Activated CD8-positive, alpha-beta T cell treated with anti-CD3 and anti-CD28 coated beads for 36 hours (primary cell): Measurements from ENCODE around the gene LRRC56. TPM values are rescaled to one million over a fixed set of nuclear protein-coding genes. Genes with fewer than 3 reads are reported as not detected.

Experiments used
- ATAC-seq: fragments of 200-7000 bp; cut with Tn5 transposase; one replicate; pipeline ENCODE4 v1.10.0; 2021; ENCODE audit warnings: mild to moderate bottlenecking, moderate library complexity
- CTCF ChIA-PET: fragments of 350-600 bp; sonication (Branson Sonifier 250); formaldehyde crosslinking; loops from one replicate; lab custom pipeline; 2021; ENCODE audit warnings: antibody characterized with exemption; lab: Charles Lee
- POLR2A ChIA-PET: fragments of 350-600 bp; sonication (Branson Sonifier 250); formaldehyde crosslinking; loops from one replicate; lab custom pipeline; 2021; ENCODE audit warnings: antibody characterized with exemption; lab: Charles Lee
- DNase-seq: peaks from one replicate; pipeline ENCODE4 v3.0.0-alpha.2; 2020
- H3K27ac Mint-ChIP-seq: one replicate; pipeline ENCODE4 v1.8.0; 2021; ENCODE audit warnings: mild to moderate bottlenecking, mixed read lengths
- H3K27me3 Mint-ChIP-seq: one replicate; pipeline ENCODE4 v1.8.0; 2021; ENCODE audit warnings: mixed read lengths
- H3K36me3 Mint-ChIP-seq: one replicate; pipeline ENCODE4 v1.8.0; 2021; ENCODE audit warnings: low read depth, mixed read lengths
- H3K4me1 Mint-ChIP-seq: one replicate; pipeline ENCODE4 v1.8.0; 2021; ENCODE audit warnings: low read depth, mixed read lengths
- H3K4me3 Mint-ChIP-seq: one replicate; pipeline ENCODE4 v1.8.0; 2021; ENCODE audit warnings: mild to moderate bottlenecking, moderate library complexity, mixed read lengths
- H3K9me3 Mint-ChIP-seq: one replicate; pipeline ENCODE4 v1.8.0; 2021; ENCODE audit warnings: mixed read lengths
- intact Hi-C: fragments of 100-400 bp; cut with micrococcal nuclease; formaldehyde crosslinking; loops from one replicate; pipeline ENCODE4 v1.10.0; 2022
- total RNA-seq, 2 experiments: library from RNA; stranded (reverse); gene quantifications; one replicate each; pipeline ENCODE4 v1.2.3, GENCODE V29; 2021
- TF ChIP-seq, protein P1 (sequence below): fragments of 200-600 bp; IDR thresholded peaks from one replicate; pipeline ENCODE4 v1.8.0; 2022; ENCODE audit warnings: antibody characterized with exemption, mild to moderate bottlenecking

Gene LRRC56
- total RNA-seq, 2 experiments from 2014 or later, result 0.67 to 0.99 TPM

GRCh38 chr11:534396-535209, 2.7 kb upstream of the LRRC56 start:
- intact Hi-C loops, result no loop called here
- DNase-seq (peak; percentile 41), ATAC-seq (no peak)
- TF ChIP-seq, protein P1, sequence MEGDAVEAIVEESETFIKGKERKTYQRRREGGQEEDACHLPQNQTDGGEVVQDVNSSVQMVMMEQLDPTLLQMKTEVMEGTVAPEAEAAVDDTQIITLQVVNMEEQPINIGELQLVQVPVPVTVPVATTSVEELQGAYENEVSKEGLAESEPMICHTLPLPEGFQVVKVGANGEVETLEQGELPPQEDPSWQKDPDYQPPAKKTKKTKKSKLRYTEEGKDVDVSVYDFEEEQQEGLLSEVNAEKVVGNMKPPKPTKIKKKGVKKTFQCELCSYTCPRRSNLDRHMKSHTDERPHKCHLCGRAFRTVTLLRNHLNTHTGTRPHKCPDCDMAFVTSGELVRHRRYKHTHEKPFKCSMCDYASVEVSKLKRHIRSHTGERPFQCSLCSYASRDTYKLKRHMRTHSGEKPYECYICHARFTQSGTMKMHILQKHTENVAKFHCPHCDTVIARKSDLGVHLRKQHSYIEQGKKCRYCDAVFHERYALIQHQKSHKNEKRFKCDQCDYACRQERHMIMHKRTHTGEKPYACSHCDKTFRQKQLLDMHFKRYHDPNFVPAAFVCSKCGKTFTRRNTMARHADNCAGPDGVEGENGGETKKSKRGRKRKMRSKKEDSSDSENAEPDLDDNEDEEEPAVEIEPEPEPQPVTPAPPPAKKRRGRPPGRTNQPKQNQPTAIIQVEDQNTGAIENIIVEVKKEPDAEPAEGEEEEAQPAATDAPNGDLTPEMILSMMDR, result no peak
- Mint-ChIP-seq H3K9me3 (no peaks in the 10 kb centered on the region), H3K27me3 (no peaks in the 10 kb centered on the region), H3K4me3 (peak overlapping the region; percentile 70), H3K36me3 (no peaks in the 10 kb centered on the region), H3K27ac (no peak overlapping the region), H3K4me1 (peaks cover 4% of the 10 kb centered on the region)
- CTCF ChIA-PET, result interaction anchor here (5.6 kb wide), 1 partner anchor 16 kb away, joined by 29 read pairs; no protein-coding TSS in a partner anchor
- POLR2A ChIA-PET, result interaction anchor here (1.1 to 1.4 kb wide), 2 partner anchors 16 to 29 kb away, joined by 3 to 5 read pairs; no protein-coding TSS in a partner anchor

GRCh38 chr11:535210-535518, 2.2 kb upstream of the LRRC56 start:
- H3K27ac Mint-ChIP-seq, result no peak overlapping the region
- ATAC-seq (peak; percentile 10), DNase-seq (no peak)
- peaks cover 4% of the 10 kb centered on the region for H3K4me1 Mint-ChIP-seq
- intact Hi-C loops, result no loop called here
- ChIA-PET CTCF (interaction anchor here (2.1 to 5.6 kb wide), 2 partner anchors 17 to 20 kb away, joined by 12 to 29 read pairs; no protein-coding TSS in a partner anchor), POLR2A (interaction anchor here (1.4 to 2.4 kb wide), 3 partner anchors 16 to 33 kb away, joined by 5 to 10 read pairs (median 5); no protein-coding TSS in a partner anchor)
- no peaks in the 10 kb centered on the region for H3K27me3 Mint-ChIP-seq
- no peak overlapping the region for H3K4me3 Mint-ChIP-seq
- H3K36me3 Mint-ChIP-seq, result no peaks in the 10 kb centered on the region
- TF ChIP-seq, protein P1, result no peak
- H3K9me3 Mint-ChIP-seq, result no peaks in the 10 kb centered on the region

- CTCF ChIA-PET, result interaction anchor here (0.8 to 5.6 kb wide), 8 partner anchors 17 to 260 kb away, joined by 3 to 29 read pairs (median 3); partner anchors contain the start of gene TMEM80
These were observed 1.5 kb upstream of the LRRC56 start, which contains the start of gene HRAS for GRCh38 chr11:535519-536454. HRAS (minus strand) TSS chr11:535576.

GRCh38 chr11:537622-538430, 499 bp downstream of the LRRC56 start:
- DNase-seq, result no peak
- POLR2A ChIA-PET, result interaction anchor here (0.6 to 2.4 kb wide), 6 partner anchors 10 to 90 kb away, joined by 3 to 10 read pairs (median 4); no protein-coding TSS in a partner anchor
- Mint-ChIP-seq H3K27me3 (no peaks in the 10 kb centered on the region), H3K36me3 (no peaks in the 10 kb centered on the region), H3K4me3 (peak overlapping the region; percentile 90), H3K27ac (peak overlapping the region; percentile 52), H3K4me1 (peaks cover 4% of the 10 kb centered on the region), H3K9me3 (no peaks in the 10 kb centered on the region)
- TF ChIP-seq, protein P1, result no peak
- ATAC-seq, result no peak
- intact Hi-C loops, result no loop called here
- CTCF ChIA-PET, result interaction anchor here (1.0 to 5.6 kb wide), 2 partner anchors 19 kb away, joined by 3 to 29 read pairs; no protein-coding TSS in a partner anchor

More at GRCh38 chr11:535519-536454, 1.5 kb upstream of the LRRC56 start, which contains the start of gene HRAS:
- Mint-ChIP-seq H3K36me3 (no peaks in the 10 kb centered on the region), H3K4me3 (peak within 1 kb of the TSS; percentile 90), H3K27me3 (no peaks in the 10 kb centered on the region), H3K27ac (peak within 1 kb of the TSS; percentile 91), H3K4me1 (peaks cover 4% of the 10 kb centered on the region), H3K9me3 (no peaks in the 10 kb centered on the region)
- DNase-seq (peak; percentile 95), ATAC-seq (peak; percentile 94)
- TF ChIP-seq, protein P1, result no peak
- POLR2A ChIA-PET, result interaction anchor here (0.7 to 2.4 kb wide), 13 partner anchors 17 to 261 kb away, joined by 3 to 10 read pairs (median 4); no protein-coding TSS in a partner anchor
- intact Hi-C loops, result no loop called here
